Caco-2 (cell line): ENCODE results near the gene KRTAP2-3. TPM values are rescaled to one million over a fixed set of nuclear protein-coding genes. Genes with fewer than 3 reads are reported as not detected.

Source experiments
- BruUV-seq: library from RNA; stranded (reverse); fragments of 400-500 nt; replicated peaks from 2 replicates; lab custom pipeline; 2021; lab: Mats Ljungman, UMichigan
- CTCF ChIA-PET: fragments of 300-600 bp; sonication (Branson Sonifier 250); formaldehyde crosslinking; loops from one replicate; lab custom pipeline; 2022; ENCODE audit warnings: antibody characterized with exemption; lab: Charles Lee
- POLR2A ChIA-PET: fragments of 300-600 bp; sonication (Branson Sonifier 250); formaldehyde crosslinking; loops from one replicate; lab custom pipeline; 2022; ENCODE audit warnings: antibody characterized with exemption; lab: Charles Lee
- DNase-seq, 2 experiments: peaks; one replicate each; pipeline versions ENCODE4 v3.0.0 to v3.0.0-alpha.2; 2020 to 2022
- H3K27me3 ChIP-seq: replicated peaks from 2 replicates; pipeline ENCODE4 v1.6.0; 2011; ENCODE audit warnings: low read length; ENCODE audit not compliant: control insufficient read depth, insufficient read depth
- H3K36me3 ChIP-seq: 2 replicates; pipeline ENCODE4 v1.5.1; 2011; ENCODE audit warnings: low read length; ENCODE audit not compliant: control insufficient read depth, insufficient read depth
- H3K4me1 ChIP-seq: fragments of 250-450 bp; sonication (Bioruptor Pico); 2 replicates; pipeline ENCODE4 v1.5.1; 2020; ENCODE audit warnings: mild to moderate bottlenecking
- H3K4me3 ChIP-seq: 2 replicates; pipeline ENCODE4 v1.5.1; 2011; ENCODE audit warnings: low read depth, mild to moderate bottlenecking, control low read depth, low read length
- H3K9me3 ChIP-seq: fragments of 250-450 bp; sonication (Bioruptor Pico); 2 replicates; pipeline ENCODE4 v1.5.1; 2020; ENCODE audit warnings: mild to moderate bottlenecking, moderate library complexity
- H3K27ac Mint-ChIP-seq: one replicate; pipeline ENCODE4 v1.8.0; 2022; ENCODE audit warnings: mixed read lengths; ENCODE audit not compliant: unreplicated experiment
- H3K27me3 Mint-ChIP-seq: one replicate; pipeline ENCODE4 v1.8.0; 2022; ENCODE audit warnings: mixed read lengths; ENCODE audit not compliant: insufficient read depth, unreplicated experiment
- H3K36me3 Mint-ChIP-seq: one replicate; pipeline ENCODE4 v1.8.0; 2022; ENCODE audit warnings: mild to moderate bottlenecking, mixed read lengths; ENCODE audit not compliant: insufficient read depth, unreplicated experiment
- H3K4me1 Mint-ChIP-seq: one replicate; pipeline ENCODE4 v1.8.0; 2022; ENCODE audit warnings: low read depth, mixed read lengths; ENCODE audit not compliant: unreplicated experiment
- H3K4me3 Mint-ChIP-seq: one replicate; pipeline ENCODE4 v1.8.0; 2022; ENCODE audit warnings: mild to moderate bottlenecking, moderate library complexity, mixed read lengths; ENCODE audit not compliant: unreplicated experiment
- H3K9me3 Mint-ChIP-seq: one replicate; pipeline ENCODE4 v1.8.0; 2022; ENCODE audit warnings: mixed read lengths; ENCODE audit not compliant: unreplicated experiment
- CTCF ChIP-seq, 2 experiments: fragments of 200-600 bp in 1 of 2; IDR thresholded peaks; 1 replicate in 1 of 2; 2 replicates in 1 of 2; pipeline versions ENCODE4 v1.5.1 to v1.8.0; 2011 to 2022; ENCODE audit warnings: antibody characterized with exemption in 1 of 2, control low read depth in 1 of 2, inconsistent platforms in 1 of 2, low read depth in 1 of 2, low read length in 1 of 2, mild to moderate bottlenecking in 1 of 2, moderate library complexity in 1 of 2; ENCODE audit not compliant: insufficient read depth in 1 of 2, severe bottlenecking in 1 of 2, unreplicated experiment in 1 of 2
- intact Hi-C: fragments of 100-400 bp; cut with micrococcal nuclease; formaldehyde crosslinking; loops from one replicate; pipeline ENCODE4 v1.10.0; 2022; ENCODE audit not compliant: unreplicated experiment
- total RNA-seq: library from RNA; stranded (reverse); gene quantifications from 2 replicates; pipeline ENCODE4 v1.2.3, GENCODE V29; 2022

KRTAP2-3 gene
- total RNA-seq, 1 experiment from 2014 or later = 4.9 TPM

- POLR2A ChIA-PET = no interaction called here
- Mint-ChIP-seq H3K36me3 (peaks cover 11% of the 10 kb centered on the region), H3K9me3 (peaks cover 10% of the 10 kb centered on the region), H3K4me1 (peaks cover 28% of the 10 kb centered on the region), H3K4me3 (no peak overlapping the region), H3K27me3 (no peaks in the 10 kb centered on the region), H3K27ac (peak overlapping the region; percentile 53)
- CTCF ChIA-PET = no interaction called here
- peaks cover 28% of the 10 kb centered on the region for H3K4me1 ChIP-seq
- no peak overlapping the region for H3K4me3 ChIP-seq
- peak; percentile 40 to 50 for DNase-seq
- no peaks in the 10 kb centered on the region for H3K27me3 ChIP-seq
- H3K36me3 ChIP-seq = no peaks in the 10 kb centered on the region
- H3K9me3 ChIP-seq = peaks cover 8% of the 10 kb centered on the region
- no peak for TF ChIP-seq CTCF (IDR thresholded peaks at IDR 0.05; ENCODE audit: insufficient read depth in 1 of 2, low read depth in 1 of 2, low read length in 1 of 2, severe bottlenecking in 1 of 2, unreplicated experiment in 1 of 2)
- intact Hi-C loops = no loop called here
- no TSS peak for BruUV-seq
These were observed 5.9 kb downstream of the KRTAP2-3 start for GRCh38 chr17:41054025-41054424.

DNA sequence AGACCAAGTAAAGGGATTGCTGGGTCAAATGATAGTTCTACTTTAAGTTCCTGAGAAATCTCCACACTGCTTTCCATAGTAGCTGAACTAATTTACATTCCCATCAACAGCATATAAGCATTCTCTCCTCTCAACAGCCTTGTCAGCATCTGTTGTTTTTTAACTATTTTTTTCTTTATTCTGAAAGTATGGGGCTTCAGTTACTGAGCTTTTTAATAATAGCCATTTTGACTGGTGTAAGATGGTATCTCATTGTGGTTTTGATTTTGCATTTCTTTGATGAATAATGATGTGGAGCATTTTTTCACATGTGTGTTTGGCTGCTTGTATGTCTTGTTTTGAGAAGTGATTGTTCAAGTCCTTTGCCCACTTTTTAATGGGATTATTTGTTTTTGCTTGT is 7.3 kb downstream of the KRTAP2-3 start:
- Mint-ChIP-seq H3K9me3 (peaks cover 10% of the 10 kb centered on the region), H3K27ac (no peak overlapping the region), H3K27me3 (no peaks in the 10 kb centered on the region), H3K36me3 (peaks cover 5% of the 10 kb centered on the region), H3K4me1 (peaks cover 31% of the 10 kb centered on the region), H3K4me3 (no peak overlapping the region)
- ChIA-PET CTCF (no interaction called here), POLR2A (no interaction called here)
- H3K9me3 ChIP-seq = peaks cover 8% of the 10 kb centered on the region
- H3K4me1 ChIP-seq = peaks cover 28% of the 10 kb centered on the region
- no peaks in the 10 kb centered on the region for H3K36me3 ChIP-seq
- no peak overlapping the region for H3K4me3 ChIP-seq
- H3K27me3 ChIP-seq = no peaks in the 10 kb centered on the region
- BruUV-seq = no TSS peak
- intact Hi-C loops = no loop called here
- no peak for TF ChIP-seq CTCF (IDR thresholded peaks at IDR 0.05; ENCODE audit: insufficient read depth in 1 of 2, low read depth in 1 of 2, low read length in 1 of 2, severe bottlenecking in 1 of 2, unreplicated experiment in 1 of 2)
- no peak for DNase-seq

GRCh38 chr17:41049110-41049509 is 10.8 kb downstream of the KRTAP2-3 start:
- ChIA-PET CTCF (interaction anchor here (0.7 kb wide), 2 partner anchors 10 kb away, joined by 4 to 7 read pairs; no protein-coding TSS in a partner anchor), POLR2A (interaction anchor here (1.8 kb wide), 1 partner anchor 10 kb away, joined by 8 read pairs; no protein-coding TSS in a partner anchor)
- H3K27me3 ChIP-seq = no peaks in the 10 kb centered on the region
- intact Hi-C loops = no loop called here
- Mint-ChIP-seq H3K9me3 (peaks cover 11% of the 10 kb centered on the region), H3K27ac (peak overlapping the region; percentile 91), H3K36me3 (peaks cover 5% of the 10 kb centered on the region), H3K27me3 (no peaks in the 10 kb centered on the region), H3K4me1 (peaks cover 26% of the 10 kb centered on the region), H3K4me3 (peak overlapping the region; percentile 58)
- no peak for TF ChIP-seq CTCF (IDR thresholded peaks at IDR 0.05; ENCODE audit: insufficient read depth in 1 of 2, low read depth in 1 of 2, low read length in 1 of 2, severe bottlenecking in 1 of 2, unreplicated experiment in 1 of 2)
- H3K36me3 ChIP-seq = no peaks in the 10 kb centered on the region
- DNase-seq = no peak
- peaks cover 31% of the 10 kb centered on the region for H3K4me1 ChIP-seq
- no TSS peak for BruUV-seq
- H3K9me3 ChIP-seq = peaks cover 9% of the 10 kb centered on the region
- H3K4me3 ChIP-seq = no peak overlapping the region
